Measurements from ENCODE around the gene RTL10. TPM values are rescaled to one million over a fixed set of nuclear protein-coding genes. Genes with fewer than 3 reads are reported as not detected.

The RTL10 gene, protein sequence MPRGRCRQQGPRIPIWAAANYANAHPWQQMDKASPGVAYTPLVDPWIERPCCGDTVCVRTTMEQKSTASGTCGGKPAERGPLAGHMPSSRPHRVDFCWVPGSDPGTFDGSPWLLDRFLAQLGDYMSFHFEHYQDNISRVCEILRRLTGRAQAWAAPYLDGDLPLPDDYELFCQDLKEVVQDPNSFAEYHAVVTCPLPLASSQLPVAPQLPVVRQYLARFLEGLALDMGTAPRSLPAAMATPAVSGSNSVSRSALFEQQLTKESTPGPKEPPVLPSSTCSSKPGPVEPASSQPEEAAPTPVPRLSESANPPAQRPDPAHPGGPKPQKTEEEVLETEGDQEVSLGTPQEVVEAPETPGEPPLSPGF
- polyA plus RNA-seq (2013, experiment 1 of 2; ENCODE audit: insufficient read length): 11.8 TPM
- polyA plus RNA-seq (2013, experiment 2 of 2; ENCODE audit: insufficient read length): 11.0 TPM

DNA sequence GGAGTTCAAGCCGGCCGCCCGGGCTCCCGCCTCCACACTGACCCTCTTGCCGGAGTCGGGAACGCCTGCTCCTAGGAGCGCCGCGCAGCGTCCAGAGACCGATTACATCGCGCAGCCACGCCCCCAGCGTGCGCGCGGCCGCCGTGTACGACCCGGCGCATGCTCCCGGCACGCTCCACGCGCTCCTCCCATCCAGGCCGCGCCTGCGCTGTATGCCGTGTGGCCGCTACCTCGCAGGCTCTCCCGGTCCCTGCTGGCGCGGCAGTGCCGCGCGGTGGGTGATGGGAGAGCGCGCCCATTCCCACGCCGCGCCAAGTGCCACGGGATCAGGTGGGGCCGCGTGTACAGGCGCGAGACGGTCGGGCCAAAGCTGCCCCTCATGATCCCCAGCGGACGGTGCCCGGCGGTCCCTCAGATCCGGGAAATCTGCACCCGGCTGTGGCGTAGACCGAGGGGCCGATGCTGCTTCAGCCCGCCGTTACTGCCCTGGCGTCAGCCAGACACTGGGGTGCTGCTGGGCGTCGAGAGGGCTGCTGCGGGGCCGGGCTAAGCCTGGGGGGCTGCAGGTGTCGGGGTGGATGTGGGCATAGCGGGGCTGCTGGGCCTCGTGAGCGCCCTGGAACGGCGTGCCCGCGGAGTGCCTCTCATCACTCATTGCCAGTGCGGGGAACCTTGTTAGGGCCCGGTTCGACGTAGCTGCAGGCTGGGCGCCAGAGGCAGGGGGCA is at the start of gene RTL10, which contains the start of gene GNB1L:
Gene RTL10, minus strand, starts transcription at position 97 of the 726 bp plus-strand sequence. CDS start 2,613 bp downstream, outside the sequence.
Gene GNB1L, minus strand, starts transcription at position 97 of the 726 bp plus-strand sequence. CDS start 33,519 bp downstream, outside the sequence.
- peak; percentile 96 for DNase-seq

DNA sequence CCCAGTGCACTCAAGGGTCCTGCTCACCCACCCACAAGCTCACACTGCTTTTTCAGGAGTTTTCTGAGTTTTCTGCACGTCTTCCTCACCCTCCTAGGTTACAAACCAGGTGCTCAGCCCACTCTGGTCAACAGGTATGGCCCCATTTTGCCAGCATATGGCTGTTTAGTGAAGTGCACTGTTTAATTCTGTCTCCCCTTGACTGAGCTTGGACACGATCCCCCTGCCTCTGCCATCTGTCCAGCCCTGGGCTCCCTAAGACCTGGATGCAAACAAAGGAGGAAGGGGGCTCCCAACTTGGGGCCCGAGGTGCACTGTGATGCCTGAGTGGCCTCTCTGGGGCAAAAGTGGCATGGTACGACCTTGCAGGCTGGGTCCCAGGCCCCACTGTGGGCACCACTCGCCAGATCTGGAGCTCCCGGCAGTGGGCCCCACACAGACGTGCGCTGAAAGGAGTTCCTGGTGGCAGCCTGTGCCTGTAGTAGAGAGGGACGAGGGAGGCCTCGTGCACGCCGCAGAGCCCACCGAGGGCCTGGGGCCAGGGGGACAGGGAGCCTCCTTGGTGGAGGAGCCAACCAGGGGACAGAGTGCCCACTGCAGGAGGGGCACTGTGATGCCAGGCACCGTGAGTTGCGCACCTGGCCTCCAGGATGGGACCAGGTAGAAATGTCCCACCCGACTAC is 49.6 kb upstream of the RTL10 start:
- no peak for DNase-seq

DNA sequence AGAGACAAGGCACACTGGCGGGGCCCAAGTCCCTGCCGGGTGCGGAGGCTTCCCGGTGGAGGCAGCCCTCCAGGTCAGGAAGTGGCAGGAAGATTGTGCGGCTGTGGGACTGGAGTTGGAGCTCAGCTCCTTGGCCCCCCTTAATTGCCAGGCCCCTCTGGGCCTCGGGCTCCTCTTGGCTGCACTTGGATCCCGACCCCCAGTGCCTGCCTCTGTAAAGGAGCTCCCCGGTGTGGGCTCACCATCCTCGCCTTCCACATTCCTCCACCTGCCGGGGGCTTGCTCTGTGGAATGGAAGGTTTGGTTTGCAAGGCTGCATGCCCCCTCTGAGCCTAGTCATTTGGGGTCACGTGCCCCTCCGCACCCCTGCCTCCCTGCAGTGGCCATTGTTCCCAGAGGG is 48.8 kb upstream of the RTL10 start:
- no peak for DNase-seq

DNA sequence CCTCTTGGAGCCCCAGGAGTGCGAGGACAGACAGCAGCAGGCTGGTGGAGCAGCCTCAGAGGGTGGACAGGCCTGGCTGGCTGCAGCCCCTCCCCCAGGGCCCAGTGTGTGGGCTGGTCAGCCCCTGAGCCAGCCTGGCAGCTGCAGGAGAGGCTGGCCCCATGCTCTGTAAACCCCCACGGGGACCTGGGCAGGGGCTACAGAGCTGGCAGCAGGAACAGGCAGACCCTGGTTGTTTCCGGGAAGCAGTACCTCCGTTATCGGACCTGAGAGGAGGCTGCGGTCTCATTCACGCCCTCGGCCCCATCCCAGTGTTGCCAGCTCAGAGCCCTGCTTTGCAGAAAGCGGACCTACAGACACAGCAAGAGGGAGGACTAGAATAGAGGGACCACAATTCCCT is 48.4 kb upstream of the RTL10 start:
- no peak for DNase-seq

DNA sequence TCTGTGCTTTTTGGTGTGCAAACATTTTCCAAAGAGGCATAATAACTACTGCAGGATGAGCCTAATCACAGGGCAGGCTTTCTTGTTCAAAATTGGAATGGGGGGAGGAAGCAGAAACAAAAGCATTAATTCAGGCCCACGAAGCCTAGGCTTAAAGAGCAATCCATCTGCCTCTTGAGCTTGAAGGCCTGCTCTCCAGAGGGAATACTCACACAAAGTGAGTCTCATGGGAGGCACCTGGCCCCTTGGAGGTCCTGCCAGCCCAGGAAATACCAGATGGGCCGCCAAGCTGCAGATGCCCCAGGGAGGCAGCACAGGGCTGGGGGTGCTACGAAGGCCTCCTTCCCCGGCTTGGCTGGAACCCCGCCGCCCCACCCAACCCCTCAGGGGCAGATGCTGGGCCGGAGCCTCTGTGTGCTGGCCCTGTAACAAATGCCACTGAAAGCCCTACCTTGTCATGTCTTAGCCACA is 47.6 kb upstream of the RTL10 start:
- no peak for DNase-seq

DNA sequence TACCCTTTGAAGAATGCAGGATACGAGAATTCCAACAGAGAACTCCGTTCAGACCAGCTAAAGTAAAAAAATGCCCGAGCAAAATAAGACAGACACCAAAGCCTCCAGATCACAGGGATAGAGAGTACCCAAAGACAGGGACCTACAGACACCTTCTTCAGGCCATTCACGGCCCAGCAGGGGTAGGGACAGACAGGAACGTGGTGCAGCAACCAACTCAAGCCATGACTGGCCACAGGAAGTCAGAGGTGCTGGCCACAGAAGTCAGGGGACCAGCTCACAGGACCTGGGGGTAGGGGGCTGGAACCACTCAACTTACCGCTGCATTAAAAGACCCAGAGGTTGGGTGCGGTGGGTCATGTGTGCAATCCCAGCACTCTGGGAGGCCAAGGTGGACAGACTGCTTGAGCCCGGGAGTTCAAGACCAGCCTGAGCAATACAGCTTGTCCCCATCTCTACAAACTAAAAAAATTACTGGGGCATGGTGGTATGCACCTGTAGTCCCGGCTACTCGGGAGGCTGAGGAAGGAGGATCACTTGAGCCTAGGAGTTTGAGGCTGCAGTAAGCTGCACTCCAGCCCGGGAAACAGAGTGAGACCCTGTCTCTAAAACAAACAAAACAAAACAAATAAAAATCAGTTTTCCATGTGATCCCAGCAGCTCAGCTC is 47.0 kb upstream of the RTL10 start:
- DNase-seq: no peak

DNA sequence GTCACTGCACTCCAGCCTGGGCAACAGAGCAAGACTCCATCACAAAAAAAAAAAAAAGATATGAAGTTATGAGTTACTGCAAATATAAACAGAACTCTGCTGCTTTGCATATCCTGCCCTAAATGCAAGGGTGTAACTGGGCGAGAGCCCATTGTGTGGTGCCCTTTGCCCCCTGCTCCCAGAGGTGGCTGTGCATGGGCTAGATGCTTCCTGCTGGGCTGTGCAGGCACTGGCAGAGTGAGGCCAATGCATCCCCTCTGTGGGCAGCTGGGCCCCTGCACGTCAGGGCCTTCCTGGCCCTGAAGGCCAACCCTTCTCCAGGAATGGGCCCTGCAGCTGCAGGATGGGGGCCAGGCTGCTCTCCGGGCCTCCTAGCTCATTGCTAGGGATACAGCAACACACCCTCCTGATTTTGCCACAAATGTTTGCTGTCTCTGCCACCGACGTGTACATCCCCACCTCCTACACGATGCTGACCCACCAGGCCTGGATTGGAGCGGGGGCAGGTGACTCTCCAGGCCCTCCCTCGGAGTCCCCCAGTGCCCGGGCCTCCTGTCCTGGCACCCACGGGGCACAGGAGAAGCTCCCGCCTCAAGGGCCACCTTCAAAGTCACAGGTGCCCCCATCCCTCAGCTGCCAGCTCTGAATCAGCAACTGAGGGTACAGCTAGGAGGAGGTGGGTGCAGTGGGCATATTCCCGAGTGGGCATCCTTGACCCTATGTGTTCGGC is 46.2 kb upstream of the RTL10 start:
- no peak for DNase-seq

DNA sequence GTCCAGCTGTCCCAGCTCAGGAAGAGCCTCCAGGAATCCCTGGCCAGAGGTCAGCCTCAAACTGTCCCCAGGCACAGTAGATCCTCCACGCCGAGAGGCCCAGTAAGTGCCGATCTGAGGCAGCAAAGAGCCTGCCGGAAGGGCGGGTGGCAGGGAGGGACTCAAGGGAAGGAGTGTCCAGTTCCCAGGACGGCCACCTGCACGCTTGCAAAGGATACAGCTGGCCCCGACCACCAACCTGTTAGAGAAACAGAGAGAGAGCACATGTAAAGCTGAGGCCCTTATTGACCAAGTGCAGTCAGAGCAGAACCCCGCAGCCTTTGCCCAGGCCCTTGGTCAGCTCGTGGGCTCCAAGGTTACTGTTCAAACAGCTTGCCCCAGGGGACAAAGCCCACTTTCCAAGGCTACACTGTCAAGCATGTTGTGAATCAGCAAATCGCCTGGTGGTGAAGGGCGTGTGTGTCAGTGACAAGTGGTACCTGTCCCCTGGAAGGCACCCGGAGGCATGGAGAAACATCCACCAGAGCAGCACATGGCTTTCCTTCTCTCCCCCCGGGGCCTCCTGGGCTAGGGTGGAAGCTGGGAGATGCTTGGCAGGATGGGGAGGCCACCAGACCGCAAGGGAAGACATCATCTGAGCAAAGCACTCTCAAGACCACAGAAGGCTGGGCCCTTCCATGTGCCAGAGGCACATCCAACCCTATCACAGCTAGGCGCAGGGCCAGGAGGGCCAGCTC is 44.3 kb upstream of the RTL10 start:
- no peak for DNase-seq

DNA sequence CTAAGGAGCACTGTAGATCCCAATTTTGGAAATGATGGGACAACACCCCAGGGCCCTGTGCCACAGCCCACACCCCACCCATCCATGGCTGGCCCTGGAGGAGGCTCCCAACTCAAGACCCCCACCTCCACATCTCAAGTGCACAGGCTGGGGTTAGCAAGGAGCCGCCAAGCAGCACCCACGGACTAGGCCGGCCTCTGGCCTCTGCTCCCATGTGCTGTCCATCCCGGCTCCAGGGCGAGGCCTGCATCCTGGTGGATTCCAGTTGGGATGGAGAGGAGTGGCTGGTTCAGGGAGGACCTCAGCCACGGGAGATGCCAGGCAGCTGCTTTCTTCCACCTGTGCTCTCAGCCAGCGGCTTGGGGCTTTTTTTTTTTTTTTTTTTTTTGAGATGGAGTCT is 43.5 kb upstream of the RTL10 start:
- DNase-seq: no peak

DNA sequence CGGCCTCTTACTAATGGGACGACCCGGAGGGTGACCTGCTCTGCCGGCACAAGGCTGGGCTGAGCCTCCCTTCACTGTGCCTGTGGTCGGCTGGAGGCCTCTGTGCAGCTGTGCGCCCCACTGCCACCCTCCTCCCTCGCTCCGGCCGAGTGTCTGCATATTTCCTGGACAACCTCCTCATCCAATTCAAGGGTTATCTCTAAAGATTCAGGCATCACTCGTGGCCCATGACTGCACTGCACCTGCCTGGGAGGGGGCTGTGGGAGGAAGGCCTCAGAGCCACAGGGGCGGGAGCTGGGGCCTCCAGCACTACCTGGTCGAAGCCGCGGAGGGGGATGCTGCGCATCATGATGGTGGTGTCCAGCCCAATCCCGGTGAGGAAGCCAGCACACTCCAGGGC is 43.1 kb upstream of the RTL10 start:
- no peak for DNase-seq

DNA sequence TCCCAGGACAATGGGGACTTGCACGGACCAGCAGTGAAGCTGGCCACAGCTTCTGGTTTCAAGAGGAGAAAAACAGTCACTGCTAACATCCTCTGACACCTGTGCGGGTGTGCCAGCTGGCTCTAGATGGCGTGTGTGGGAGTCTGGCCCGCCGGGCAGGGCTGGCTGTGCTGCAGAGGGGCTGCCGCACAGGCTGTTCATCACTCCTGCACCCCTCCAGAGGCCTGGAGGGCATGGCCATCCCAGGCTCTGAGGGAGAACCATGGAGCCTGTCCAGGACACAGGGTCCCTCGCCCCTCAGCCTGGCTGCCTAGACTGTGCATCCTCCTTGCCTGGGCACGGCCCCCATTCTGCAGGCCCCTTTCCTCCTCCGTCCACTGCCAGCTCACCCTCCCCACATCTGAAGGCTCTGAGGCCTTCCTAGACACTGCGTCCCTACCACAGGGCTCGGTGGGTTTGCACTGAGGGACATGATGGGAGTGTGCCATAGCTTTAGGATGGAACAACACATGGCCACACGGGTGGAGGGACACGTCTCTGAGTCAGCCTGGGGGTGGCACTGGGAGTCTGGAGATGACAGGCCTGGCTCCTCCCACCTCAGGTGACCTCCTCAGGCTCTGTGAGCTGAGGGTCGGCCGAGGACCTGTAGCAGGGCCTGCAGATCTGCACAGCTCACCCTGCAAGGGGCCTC is 42.1 kb upstream of the RTL10 start:
- DNase-seq: no peak

DNA sequence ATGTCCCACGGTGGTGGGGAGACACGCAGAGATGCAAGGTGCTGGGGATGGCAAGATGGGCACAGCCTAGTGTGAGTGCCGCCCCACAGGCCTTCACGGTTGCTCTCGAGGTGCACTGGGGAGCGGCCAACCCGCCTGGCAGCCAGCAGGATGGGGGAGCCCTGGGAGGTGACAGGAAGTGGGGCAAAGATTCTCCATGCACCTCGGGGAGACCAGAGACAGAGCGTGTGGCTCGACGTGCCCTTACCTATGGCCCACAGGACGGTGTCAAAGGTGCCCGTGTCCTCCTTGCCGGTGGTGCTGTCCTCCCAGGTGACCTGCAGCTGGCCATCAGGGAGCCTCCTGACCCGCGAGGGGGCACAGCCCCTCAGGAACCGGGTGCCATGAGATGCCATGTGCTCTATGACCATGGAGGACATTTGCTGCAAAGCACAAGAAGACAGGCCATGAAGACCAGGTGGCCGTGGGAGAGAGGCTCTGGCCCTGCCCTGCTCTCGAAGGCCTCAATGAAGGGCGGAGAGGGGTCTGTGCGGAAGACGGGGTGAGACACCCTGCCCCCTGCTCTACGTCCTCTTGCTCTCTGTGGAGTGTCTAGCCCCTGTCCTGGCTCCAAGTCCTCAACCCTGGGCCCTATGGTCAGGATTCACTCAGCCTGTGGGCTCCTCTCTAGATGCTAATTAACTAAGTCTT is 40.6 kb upstream of the RTL10 start:
- no peak for DNase-seq

DNA sequence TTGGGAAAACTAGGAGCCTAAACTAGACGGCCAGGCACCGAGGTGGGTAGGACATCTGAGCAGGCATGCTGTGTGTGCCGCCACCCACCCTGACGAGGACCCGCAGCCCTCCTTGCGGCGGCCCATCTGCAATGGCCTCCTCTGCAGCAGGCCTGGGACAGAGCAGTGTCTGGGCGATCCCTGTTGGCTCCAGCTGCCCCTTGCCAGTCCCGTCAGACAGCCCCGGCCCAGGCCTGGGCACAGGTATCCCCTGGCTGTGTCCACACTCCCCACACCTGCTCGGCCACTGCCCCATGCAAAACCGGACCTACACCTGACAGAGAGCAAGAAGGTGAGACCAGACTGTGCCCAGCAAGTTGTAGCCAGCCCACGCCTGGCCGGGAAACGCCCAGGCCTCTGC is 38.7 kb upstream of the RTL10 start:
- DNase-seq: no peak

DNA sequence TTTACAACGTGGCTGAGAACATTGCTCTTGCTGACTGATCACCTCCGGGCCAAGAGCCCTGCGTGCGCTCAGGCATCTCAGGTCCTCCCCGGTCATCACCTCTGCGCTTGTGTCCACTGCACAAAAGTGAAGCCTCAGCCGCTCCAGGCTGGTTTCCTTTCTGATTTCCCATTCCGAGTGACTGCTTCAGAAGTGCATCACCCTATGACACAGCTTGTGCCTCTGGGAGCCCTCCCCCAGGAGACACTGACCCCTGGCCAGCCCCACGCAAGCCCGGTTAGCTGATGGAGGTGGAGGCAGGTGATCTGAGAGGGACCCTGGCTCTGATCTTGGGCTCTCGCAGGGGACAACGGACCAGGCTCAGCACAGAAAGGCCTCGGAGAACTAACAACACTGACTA is 38.3 kb upstream of the RTL10 start:
- no peak for DNase-seq

DNA sequence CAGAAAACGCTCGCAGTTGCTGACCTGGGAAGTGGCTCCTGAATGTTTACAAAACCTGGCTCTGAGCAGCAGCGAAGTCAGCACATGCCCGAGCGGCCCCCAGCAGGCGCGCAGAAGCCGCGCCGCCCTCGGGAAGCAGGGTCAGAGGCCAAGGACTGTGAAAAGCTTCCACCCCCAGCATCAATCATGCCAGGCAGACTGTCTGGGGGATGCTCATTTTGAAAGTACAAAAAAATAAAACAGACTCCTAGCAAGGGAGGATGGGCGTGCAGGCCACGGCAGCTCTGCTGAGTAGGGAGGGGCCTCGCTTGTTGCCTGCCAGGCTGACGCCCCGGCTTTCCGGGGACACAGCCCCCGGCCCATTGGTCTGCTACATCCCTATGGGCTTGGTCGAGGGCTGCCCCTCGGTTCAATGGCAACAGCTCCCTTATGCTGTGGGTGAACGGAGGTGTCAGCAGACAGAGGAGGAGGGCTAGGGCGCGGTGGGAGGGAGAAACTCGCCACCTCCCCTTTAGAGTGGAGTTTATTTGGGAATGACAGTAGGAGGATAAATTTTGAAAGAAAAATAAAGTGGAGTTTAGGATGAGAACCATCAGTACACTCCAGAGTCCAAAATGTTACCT is 37.7 kb upstream of the RTL10 start:
- DNase-seq: no peak

DNA sequence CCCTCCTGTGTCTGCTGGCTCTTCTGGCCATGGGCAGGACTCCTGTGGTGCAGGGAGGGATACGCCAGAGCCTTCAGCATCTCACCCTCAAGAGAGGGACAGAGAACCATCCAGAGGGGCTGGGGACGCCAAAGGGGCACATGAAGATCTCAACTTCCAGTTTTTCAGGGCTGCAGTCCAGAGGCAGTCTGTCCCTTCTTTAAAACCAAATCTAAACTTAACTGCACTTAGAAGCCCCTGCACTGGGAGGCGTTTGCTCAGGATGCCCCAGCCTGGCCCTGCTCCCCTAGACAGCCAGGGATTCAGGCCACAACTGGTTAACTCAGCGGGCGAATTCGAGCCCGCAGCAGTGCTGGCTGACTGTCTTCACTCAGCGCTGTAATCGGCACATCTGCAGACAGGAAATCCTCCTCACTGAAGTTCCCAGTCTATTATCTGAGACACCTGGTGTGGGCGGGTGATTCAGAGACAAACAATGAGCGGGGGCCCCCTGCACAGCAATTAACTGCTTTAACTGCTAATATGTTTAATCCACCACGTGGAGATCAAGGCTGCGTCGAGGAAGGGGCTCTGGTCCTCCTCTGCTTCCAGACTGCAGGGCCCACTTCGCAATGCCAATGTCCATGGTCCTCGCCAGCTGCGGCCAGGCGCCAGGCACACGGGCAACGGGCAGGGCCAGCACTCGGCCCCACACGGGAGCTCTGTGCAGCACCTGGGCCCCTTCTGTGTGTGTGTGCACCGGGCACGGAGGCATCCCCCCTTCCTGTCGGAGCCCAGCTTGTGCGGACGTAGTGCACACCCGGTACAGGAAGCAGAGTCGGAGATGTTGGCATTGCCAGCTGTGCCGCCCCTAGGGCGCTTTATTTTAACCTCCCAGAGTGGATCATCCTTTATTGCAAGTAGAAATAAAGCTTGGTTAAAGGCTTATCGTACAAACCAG is 36.9 kb upstream of the RTL10 start:
- DNase-seq: peak; percentile 69

DNA sequence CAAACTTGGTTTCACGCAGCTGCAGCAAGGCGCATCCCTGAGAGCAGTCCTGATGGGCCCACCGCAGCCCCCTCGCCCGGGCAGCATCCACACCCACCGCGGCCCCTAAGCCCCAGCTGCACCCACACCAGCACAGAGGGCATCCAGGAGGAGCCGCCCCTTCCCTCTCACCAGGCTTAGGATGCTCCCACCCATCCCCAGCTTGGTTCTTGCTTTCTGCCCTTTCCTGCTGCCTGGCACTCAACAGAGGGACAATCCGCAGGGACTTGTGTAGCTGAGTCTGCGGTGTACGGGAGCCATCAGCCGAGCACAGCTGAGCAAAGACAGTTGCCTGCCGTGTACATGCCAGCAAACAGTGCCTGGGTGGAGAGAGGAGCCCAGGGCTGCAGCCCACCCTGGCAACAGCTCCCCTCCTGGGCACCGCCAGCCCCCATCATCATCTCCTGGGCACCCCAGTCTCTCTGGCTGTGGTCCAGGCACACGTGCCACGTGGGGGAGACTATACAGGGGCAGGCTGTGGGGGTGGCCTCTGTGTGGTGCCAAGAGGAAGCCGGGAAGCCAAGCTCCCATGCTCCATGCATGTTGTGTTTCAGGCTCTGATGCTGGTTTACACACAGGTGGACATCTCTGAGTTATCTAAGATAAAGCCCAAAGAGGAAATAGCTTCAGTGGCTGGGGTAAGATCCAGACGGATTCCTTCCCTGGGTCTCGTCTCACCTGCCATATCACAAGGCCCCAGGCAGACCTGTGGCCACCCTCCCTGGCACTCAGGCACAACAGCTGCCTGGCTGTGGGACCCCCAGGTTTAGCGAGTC is 36.0 kb upstream of the RTL10 start:
- DNase-seq: no peak
